GM23338 (cell line): ENCODE data around the gene SLC25A39. TPM values are rescaled to one million over a fixed set of nuclear protein-coding genes. Genes with fewer than 3 reads are reported as not detected.

Experiments
- ATAC-seq: fragments of 200-7000 bp; cut with Tn5 transposase; 3 replicates; pipeline ENCODE4 v1.9.1; 2020
- DNase-seq: peaks from one replicate; pipeline ENCODE4 v3.0.0-alpha.2; 2015; ENCODE audit warnings: low spot score
- H2AFZ ChIP-seq: fragments of 200-600 bp; sonication (generic); 2 replicates; pipeline ENCODE4 v1.8.0; 2016; ENCODE audit warnings: antibody characterized with exemption, mild to moderate bottlenecking, moderate library complexity
- H3F3A ChIP-seq: fragments of 200-600 bp; sonication (generic); replicated peaks from 2 replicates; pipeline ENCODE4 v1.8.0; 2017; ENCODE audit warnings: antibody characterized with exemption, mixed run types, low read depth
- H3K27ac ChIP-seq: fragments of 200-600 bp; sonication (generic); 2 replicates; pipeline ENCODE4 v1.6.1; 2016; ENCODE audit warnings: low read depth
- H3K27me3 ChIP-seq: fragments of 200-600 bp; sonication (generic); 2 replicates; pipeline ENCODE4 v1.8.0; 2016; ENCODE audit warnings: mild to moderate bottlenecking, mixed run types, moderate library complexity; ENCODE audit not compliant: insufficient read depth
- H3K36me3 ChIP-seq: fragments of 200-600 bp; sonication (generic); 2 replicates; pipeline ENCODE4 v1.8.0; 2016; ENCODE audit warnings: mild to moderate bottlenecking; ENCODE audit not compliant: insufficient read depth
- H3K4me1 ChIP-seq: fragments of 200-600 bp; sonication (generic); 2 replicates; pipeline ENCODE4 v1.8.0; 2016; ENCODE audit warnings: mild to moderate bottlenecking, moderate library complexity; ENCODE audit not compliant: insufficient read depth
- H3K4me2 ChIP-seq: fragments of 200-600 bp; sonication (generic); 2 replicates; pipeline ENCODE4 v1.7.1; 2017; ENCODE audit warnings: mixed run types
- H3K4me3 ChIP-seq: fragments of 200-600 bp; sonication (generic); 2 replicates; pipeline ENCODE4 v1.6.1; 2016; ENCODE audit warnings: mixed run types
- H3K79me2 ChIP-seq: fragments of 200-600 bp; sonication (generic); replicated peaks from 2 replicates; pipeline ENCODE4 v1.8.0; 2017; ENCODE audit warnings: mild to moderate bottlenecking; ENCODE audit not compliant: insufficient read depth
- H3K9me2 ChIP-seq: fragments of 200-600 bp; sonication (generic); 2 replicates; pipeline ENCODE4 v1.8.0; 2017; ENCODE audit not compliant: insufficient read depth
- H4K20me1 ChIP-seq: fragments of 200-600 bp; sonication (generic); replicated peaks from 2 replicates; pipeline ENCODE4 v1.8.0; 2017; ENCODE audit warnings: mild to moderate bottlenecking; ENCODE audit not compliant: insufficient read depth
- H3K27ac Mint-ChIP-seq: 2 replicates; pipeline ENCODE4 v1.8.0; 2020; ENCODE audit warnings: inconsistent platforms, mild to moderate bottlenecking, moderate library complexity, mixed read lengths
- H3K27me3 Mint-ChIP-seq: 3 replicates; pipeline ENCODE4 v1.8.0; 2022; ENCODE audit warnings: low read depth, mild to moderate bottlenecking, moderate library complexity, mixed read lengths, inconsistent platforms; ENCODE audit not compliant: insufficient read depth, poor library complexity
- H3K36me3 Mint-ChIP-seq: 3 replicates; pipeline ENCODE4 v1.8.0; 2021; ENCODE audit warnings: low read depth, mild to moderate bottlenecking, inconsistent platforms, moderate library complexity, mixed read lengths
- H3K4me1 Mint-ChIP-seq: 3 replicates; pipeline ENCODE4 v1.8.0; 2020; ENCODE audit warnings: mild to moderate bottlenecking, inconsistent platforms, mixed read lengths
- H3K4me3 Mint-ChIP-seq: 3 replicates; pipeline ENCODE4 v1.8.0; 2021; ENCODE audit warnings: moderate library complexity, mild to moderate bottlenecking, inconsistent platforms, mixed read lengths
- H3K9me3 Mint-ChIP-seq: 3 replicates; pipeline ENCODE4 v1.8.0; 2020; ENCODE audit warnings: moderate library complexity, mild to moderate bottlenecking, inconsistent platforms, mixed read lengths
- CREB1 ChIP-seq: fragments of 250-450 bp; sonication (Bioruptor Pico); IDR thresholded peaks from 2 replicates; pipeline ENCODE4 v1.5.0; 2020; ENCODE audit warnings: low read depth, mild to moderate bottlenecking, moderate library complexity
- ETS1 ChIP-seq: IDR thresholded peaks from 2 replicates; pipeline ENCODE4 v1.6.1; 2016; ENCODE audit warnings: antibody characterized with exemption
- EZH2 ChIP-seq: fragments of 200-600 bp; sonication (generic); IDR thresholded peaks from one replicate; pipeline ENCODE4 v1.8.0; 2017; ENCODE audit warnings: antibody characterized with exemption, mild to moderate bottlenecking, low read depth; ENCODE audit not compliant: unreplicated experiment
- EZH2phosphoT487 ChIP-seq: fragments of 200-600 bp; sonication (generic); IDR thresholded peaks from one replicate; pipeline ENCODE4 v1.8.1; 2018; ENCODE audit warnings: antibody characterized with exemption; ENCODE audit not compliant: unreplicated experiment
- JUNB ChIP-seq: IDR thresholded peaks from one replicate; pipeline ENCODE4 v1.6.1; 2016; ENCODE audit warnings: antibody characterized with exemption; ENCODE audit not compliant: unreplicated experiment
- NANOG ChIP-seq: IDR thresholded peaks from 2 replicates; pipeline ENCODE4 v1.6.1; 2016; ENCODE audit warnings: antibody characterized with exemption, borderline replicate concordance
- POLR2AphosphoS5 ChIP-seq: IDR thresholded peaks from 2 replicates; pipeline ENCODE4 v1.6.1; 2016; ENCODE audit warnings: antibody characterized with exemption, low read depth
- STAT1 ChIP-seq: IDR thresholded peaks from one replicate; pipeline ENCODE4 v1.6.1; 2016; ENCODE audit warnings: antibody characterized with exemption; ENCODE audit not compliant: unreplicated experiment
- ZNF114 ChIP-seq: fragments of 250-450 bp; sonication (Bioruptor Pico); IDR thresholded peaks from 2 replicates; pipeline ENCODE4 v1.5.0; 2020; ENCODE audit warnings: mild to moderate bottlenecking, moderate library complexity
- ZNF331 ChIP-seq: fragments of 250-450 bp; sonication (Bioruptor Pico); IDR thresholded peaks from 2 replicates; pipeline ENCODE4 v1.5.0; 2020; ENCODE audit warnings: low read depth, mild to moderate bottlenecking, moderate library complexity
- polyA plus RNA-seq: library from polyadenylated mRNA; unstranded; fragments of >200 nt; fragmentation: Nextera tagmentation; extraction: Ambion mirVana; gene quantifications from 2 replicates; pipeline ENCODE4 v1.2.1, GENCODE V29; 2016
- total RNA-seq: library from RNA; depleted of rRNA; stranded (reverse); fragments of >200 nt; shearing (Covaris generic); gene quantifications from 2 replicates; pipeline ENCODE4 v1.2.3, GENCODE V29; 2014
- TF ChIP-seq, protein P1 (sequence below), 2 experiments: fragments of 200-600 bp in 1 of 2; sonication (generic) in 1 of 2; conservative IDR thresholded peaks; 2 replicates each; pipeline versions ENCODE4 v1.5.1 to v1.6.1; 2016 to 2017; ENCODE audit warnings: antibody characterized with exemption in 2 of 2, low read depth in 2 of 2, mild to moderate bottlenecking in 2 of 2, moderate library complexity in 1 of 2
- TF ChIP-seq, protein P2 (sequence below): fragments of 250-450 bp; sonication (Bioruptor Pico); IDR thresholded peaks from 2 replicates; pipeline ENCODE4 v1.5.0; 2020; ENCODE audit warnings: mild to moderate bottlenecking, moderate library complexity
- TF ChIP-seq, protein P3 (sequence below): IDR thresholded peaks from one replicate; pipeline ENCODE4 v1.6.1; 2018; ENCODE audit warnings: antibody characterized with exemption; ENCODE audit not compliant: unreplicated experiment

SLC25A39 gene
- total and polyA plus RNA-seq, 2 experiments from 2014 or later, result 184 to 202 TPM

DNA sequence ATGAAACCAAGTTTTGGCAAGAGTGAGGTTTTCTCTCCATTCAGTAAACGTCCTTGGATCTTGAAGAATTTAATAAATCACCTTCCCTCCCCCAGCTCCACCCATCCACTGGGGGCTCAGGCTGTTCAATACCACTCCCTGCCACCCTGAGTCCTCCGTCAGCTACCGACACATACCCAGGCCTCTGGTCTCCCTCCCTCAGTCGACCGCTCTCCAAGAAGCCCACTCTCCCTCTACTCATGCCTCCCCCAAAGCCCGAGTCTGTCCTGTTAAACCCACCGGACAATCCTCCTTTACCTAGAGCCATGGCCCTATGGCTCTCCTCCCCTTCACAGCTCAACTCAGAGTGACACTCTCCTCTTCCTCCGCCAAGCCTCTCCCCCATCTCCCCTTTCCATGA, 37.0 kb downstream of the SLC25A39 start:
- Mint-ChIP-seq H3K9me3 (no peaks in the 10 kb centered on the region), H3K36me3 (no peaks in the 10 kb centered on the region), H3K27ac (no peak overlapping the region), H3K4me1 (peaks cover 4% of the 10 kb centered on the region; the same call in 1 of the 3 replicates), H3K4me3 (no peak overlapping the region), H3K27me3 (peaks cover 7% of the 10 kb centered on the region)
- Histone ChIP-seq H3F3A (no peaks in the 10 kb centered on the region), H4K20me1 (no peaks in the 10 kb centered on the region), H3K4me3 (no peak overlapping the region), H3K4me1 (no peaks in the 10 kb centered on the region), H3K27me3 (no peaks in the 10 kb centered on the region), H2AFZ (no peak overlapping the region), H3K4me2 (no peak overlapping the region), H3K36me3 (no peaks in the 10 kb centered on the region), H3K9me2 (no peaks in the 10 kb centered on the region), H3K79me2 (no peaks in the 10 kb centered on the region), H3K27ac (no peak overlapping the region)
- DNase-seq (no peak), ATAC-seq (no peak)
- TF ChIP-seq, protein P1, sequence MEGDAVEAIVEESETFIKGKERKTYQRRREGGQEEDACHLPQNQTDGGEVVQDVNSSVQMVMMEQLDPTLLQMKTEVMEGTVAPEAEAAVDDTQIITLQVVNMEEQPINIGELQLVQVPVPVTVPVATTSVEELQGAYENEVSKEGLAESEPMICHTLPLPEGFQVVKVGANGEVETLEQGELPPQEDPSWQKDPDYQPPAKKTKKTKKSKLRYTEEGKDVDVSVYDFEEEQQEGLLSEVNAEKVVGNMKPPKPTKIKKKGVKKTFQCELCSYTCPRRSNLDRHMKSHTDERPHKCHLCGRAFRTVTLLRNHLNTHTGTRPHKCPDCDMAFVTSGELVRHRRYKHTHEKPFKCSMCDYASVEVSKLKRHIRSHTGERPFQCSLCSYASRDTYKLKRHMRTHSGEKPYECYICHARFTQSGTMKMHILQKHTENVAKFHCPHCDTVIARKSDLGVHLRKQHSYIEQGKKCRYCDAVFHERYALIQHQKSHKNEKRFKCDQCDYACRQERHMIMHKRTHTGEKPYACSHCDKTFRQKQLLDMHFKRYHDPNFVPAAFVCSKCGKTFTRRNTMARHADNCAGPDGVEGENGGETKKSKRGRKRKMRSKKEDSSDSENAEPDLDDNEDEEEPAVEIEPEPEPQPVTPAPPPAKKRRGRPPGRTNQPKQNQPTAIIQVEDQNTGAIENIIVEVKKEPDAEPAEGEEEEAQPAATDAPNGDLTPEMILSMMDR (conservative IDR thresholded peaks at IDR 0.05; ENCODE audit: low read depth in 2 of 2), result no peak
- TF ChIP-seq, protein P2, sequence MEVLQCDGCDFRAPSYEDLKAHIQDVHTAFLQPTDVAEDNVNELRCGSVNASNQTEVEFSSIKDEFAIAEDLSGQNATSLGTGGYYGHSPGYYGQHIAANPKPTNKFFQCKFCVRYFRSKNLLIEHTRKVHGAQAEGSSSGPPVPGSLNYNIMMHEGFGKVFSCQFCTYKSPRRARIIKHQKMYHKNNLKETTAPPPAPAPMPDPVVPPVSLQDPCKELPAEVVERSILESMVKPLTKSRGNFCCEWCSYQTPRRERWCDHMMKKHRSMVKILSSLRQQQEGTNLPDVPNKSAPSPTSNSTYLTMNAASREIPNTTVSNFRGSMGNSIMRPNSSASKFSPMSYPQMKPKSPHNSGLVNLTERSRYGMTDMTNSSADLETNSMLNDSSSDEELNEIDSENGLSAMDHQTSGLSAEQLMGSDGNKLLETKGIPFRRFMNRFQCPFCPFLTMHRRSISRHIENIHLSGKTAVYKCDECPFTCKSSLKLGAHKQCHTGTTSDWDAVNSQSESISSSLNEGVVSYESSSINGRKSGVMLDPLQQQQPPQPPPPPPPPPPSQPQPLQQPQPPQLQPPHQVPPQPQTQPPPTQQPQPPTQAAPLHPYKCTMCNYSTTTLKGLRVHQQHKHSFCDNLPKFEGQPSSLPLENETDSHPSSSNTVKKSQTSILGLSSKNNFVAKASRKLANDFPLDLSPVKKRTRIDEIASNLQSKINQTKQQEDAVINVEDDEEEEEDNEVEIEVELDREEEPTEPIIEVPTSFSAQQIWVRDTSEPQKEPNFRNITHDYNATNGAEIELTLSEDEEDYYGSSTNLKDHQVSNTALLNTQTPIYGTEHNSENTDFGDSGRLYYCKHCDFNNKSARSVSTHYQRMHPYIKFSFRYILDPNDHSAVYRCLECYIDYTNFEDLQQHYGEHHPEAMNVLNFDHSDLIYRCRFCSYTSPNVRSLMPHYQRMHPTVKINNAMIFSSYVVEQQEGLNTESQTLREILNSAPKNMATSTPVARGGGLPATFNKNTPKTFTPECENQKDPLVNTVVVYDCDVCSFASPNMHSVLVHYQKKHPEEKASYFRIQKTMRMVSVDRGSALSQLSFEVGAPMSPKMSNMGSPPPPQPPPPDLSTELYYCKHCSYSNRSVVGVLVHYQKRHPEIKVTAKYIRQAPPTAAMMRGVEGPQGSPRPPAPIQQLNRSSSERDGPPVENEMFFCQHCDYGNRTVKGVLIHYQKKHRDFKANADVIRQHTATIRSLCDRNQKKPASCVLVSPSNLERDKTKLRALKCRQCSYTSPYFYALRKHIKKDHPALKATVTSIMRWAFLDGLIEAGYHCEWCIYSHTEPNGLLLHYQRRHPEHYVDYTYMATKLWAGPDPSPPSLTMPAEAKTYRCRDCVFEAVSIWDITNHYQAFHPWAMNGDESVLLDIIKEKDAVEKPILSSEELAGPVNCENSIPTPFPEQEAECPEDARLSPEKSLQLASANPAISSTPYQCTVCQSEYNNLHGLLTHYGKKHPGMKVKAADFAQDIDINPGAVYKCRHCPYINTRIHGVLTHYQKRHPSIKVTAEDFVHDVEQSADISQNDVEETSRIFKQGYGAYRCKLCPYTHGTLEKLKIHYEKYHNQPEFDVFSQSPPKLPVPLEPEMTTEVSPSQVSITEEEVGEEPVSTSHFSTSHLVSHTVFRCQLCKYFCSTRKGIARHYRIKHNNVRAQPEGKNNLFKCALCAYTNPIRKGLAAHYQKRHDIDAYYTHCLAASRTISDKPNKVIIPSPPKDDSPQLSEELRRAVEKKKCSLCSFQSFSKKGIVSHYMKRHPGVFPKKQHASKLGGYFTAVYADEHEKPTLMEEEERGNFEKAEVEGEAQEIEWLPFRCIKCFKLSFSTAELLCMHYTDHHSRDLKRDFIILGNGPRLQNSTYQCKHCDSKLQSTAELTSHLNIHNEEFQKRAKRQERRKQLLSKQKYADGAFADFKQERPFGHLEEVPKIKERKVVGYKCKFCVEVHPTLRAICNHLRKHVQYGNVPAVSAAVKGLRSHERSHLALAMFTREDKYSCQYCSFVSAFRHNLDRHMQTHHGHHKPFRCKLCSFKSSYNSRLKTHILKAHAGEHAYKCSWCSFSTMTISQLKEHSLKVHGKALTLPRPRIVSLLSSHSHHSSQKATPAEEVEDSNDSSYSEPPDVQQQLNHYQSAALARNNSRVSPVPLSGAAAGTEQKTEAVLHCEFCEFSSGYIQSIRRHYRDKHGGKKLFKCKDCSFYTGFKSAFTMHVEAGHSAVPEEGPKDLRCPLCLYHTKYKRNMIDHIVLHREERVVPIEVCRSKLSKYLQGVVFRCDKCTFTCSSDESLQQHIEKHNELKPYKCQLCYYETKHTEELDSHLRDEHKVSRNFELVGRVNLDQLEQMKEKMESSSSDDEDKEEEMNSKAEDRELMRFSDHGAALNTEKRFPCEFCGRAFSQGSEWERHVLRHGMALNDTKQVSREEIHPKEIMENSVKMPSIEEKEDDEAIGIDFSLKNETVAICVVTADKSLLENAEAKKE, result no peak
- no peak for TF ChIP-seq CREB1 (CRISPR knock-in tag)
- no peak for TF ChIP-seq ZNF331 (CRISPR knock-in tag)
- TF ChIP-seq POLR2AphosphoS5, result no peak
- no peak for TF ChIP-seq EZH2
- no peak for TF ChIP-seq NANOG
- TF ChIP-seq, protein P3, sequence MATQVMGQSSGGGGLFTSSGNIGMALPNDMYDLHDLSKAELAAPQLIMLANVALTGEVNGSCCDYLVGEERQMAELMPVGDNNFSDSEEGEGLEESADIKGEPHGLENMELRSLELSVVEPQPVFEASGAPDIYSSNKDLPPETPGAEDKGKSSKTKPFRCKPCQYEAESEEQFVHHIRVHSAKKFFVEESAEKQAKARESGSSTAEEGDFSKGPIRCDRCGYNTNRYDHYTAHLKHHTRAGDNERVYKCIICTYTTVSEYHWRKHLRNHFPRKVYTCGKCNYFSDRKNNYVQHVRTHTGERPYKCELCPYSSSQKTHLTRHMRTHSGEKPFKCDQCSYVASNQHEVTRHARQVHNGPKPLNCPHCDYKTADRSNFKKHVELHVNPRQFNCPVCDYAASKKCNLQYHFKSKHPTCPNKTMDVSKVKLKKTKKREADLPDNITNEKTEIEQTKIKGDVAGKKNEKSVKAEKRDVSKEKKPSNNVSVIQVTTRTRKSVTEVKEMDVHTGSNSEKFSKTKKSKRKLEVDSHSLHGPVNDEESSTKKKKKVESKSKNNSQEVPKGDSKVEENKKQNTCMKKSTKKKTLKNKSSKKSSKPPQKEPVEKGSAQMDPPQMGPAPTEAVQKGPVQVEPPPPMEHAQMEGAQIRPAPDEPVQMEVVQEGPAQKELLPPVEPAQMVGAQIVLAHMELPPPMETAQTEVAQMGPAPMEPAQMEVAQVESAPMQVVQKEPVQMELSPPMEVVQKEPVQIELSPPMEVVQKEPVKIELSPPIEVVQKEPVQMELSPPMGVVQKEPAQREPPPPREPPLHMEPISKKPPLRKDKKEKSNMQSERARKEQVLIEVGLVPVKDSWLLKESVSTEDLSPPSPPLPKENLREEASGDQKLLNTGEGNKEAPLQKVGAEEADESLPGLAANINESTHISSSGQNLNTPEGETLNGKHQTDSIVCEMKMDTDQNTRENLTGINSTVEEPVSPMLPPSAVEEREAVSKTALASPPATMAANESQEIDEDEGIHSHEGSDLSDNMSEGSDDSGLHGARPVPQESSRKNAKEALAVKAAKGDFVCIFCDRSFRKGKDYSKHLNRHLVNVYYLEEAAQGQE, result no peak
- TF ChIP-seq JUNB, result no peak
- no peak for TF ChIP-seq STAT1
- no peak for TF ChIP-seq ETS1
- no peak for TF ChIP-seq EZH2phosphoT487
- no peak for TF ChIP-seq ZNF114 (CRISPR knock-in tag)
